SK-N-SH treated with all-trans-retinoic acid at 6 μM for 48 hours (cell line): ENCODE data around the gene IFNW1.

Experiments used
- ATAC-seq: fragments of 200-7000 bp; cut with Tn5 transposase; 3 replicates; pipeline ENCODE4 v1.9.1; 2020; ENCODE audit warnings: mild to moderate bottlenecking, moderate library complexity
- ARNTL ChIP-seq: fragments of 450-650 bp; formaldehyde crosslinking; IDR thresholded peaks from 2 replicates; pipeline ENCODE4 v1.5.0; 2020; ENCODE audit warnings: low read depth, mild to moderate bottlenecking, moderate library complexity, borderline replicate concordance
- CSDC2 ChIP-seq: fragments of 250-450 bp; sonication (Bioruptor Pico); IDR thresholded peaks from 2 replicates; pipeline ENCODE4 v1.5.0; 2020; ENCODE audit warnings: mild to moderate bottlenecking, moderate library complexity
- ESRRG ChIP-seq: fragments of 250-450 bp; sonication (Bioruptor Pico); IDR thresholded peaks from 2 replicates; pipeline ENCODE4 v1.6.1; 2021; ENCODE audit warnings: mild to moderate bottlenecking
- ISL1 ChIP-seq: fragments of 250-450 bp; sonication (Bioruptor Pico); IDR thresholded peaks from 2 replicates; pipeline ENCODE4 v2.1.2; 2022; ENCODE audit warnings: mild to moderate bottlenecking, moderate library complexity
- OSR1 ChIP-seq: fragments of 250-450 bp; sonication (Bioruptor Pico); IDR thresholded peaks from 2 replicates; pipeline ENCODE4 v1.8.0; 2022; ENCODE audit warnings: moderate library complexity, mild to moderate bottlenecking, inconsistent platforms
- PPARA ChIP-seq: fragments of 250-450 bp; sonication (Bioruptor Pico); IDR thresholded peaks from 2 replicates; pipeline ENCODE4 v1.5.0; 2020; ENCODE audit warnings: mild to moderate bottlenecking, borderline replicate concordance
- RARB ChIP-seq: fragments of 250-450 bp; sonication (Bioruptor Pico); IDR thresholded peaks from 2 replicates; pipeline ENCODE4 v1.8.0; 2021; ENCODE audit warnings: mild to moderate bottlenecking, moderate library complexity
- SNAI2 ChIP-seq: fragments of 250-450 bp; sonication (Bioruptor Pico); IDR thresholded peaks from 2 replicates; pipeline ENCODE4 v1.5.0; 2020; ENCODE audit warnings: mild to moderate bottlenecking, moderate library complexity
- TCF4 ChIP-seq: fragments of 250-450 bp; sonication (Bioruptor Pico); IDR thresholded peaks from 2 replicates; pipeline ENCODE4 v1.8.0; 2021; ENCODE audit warnings: mild to moderate bottlenecking, moderate library complexity, borderline replicate concordance
- TOX ChIP-seq: fragments of 250-450 bp; sonication (Bioruptor Pico); IDR thresholded peaks from 2 replicates; pipeline ENCODE4 v1.8.0; 2021; ENCODE audit warnings: mild to moderate bottlenecking, moderate library complexity, borderline replicate concordance
- ZC3H10 ChIP-seq: fragments of 250-450 bp; sonication (Bioruptor Pico); IDR thresholded peaks from 2 replicates; pipeline ENCODE4 v1.5.1; 2021; ENCODE audit warnings: mild to moderate bottlenecking, moderate library complexity
- ZFP3 ChIP-seq: fragments of 250-450 bp; sonication (Bioruptor Pico); IDR thresholded peaks from 2 replicates; pipeline ENCODE4 v1.5.0; 2020; ENCODE audit warnings: mild to moderate bottlenecking, moderate library complexity
- ZNF565 ChIP-seq: fragments of 450-650 bp; formaldehyde crosslinking; conservative IDR thresholded peaks from 2 replicates; pipeline ENCODE4 v1.5.0; 2020; ENCODE audit warnings: low read depth, mild to moderate bottlenecking, moderate library complexity
- ZNF8 ChIP-seq: fragments of 450-650 bp; formaldehyde crosslinking; IDR thresholded peaks from 2 replicates; pipeline ENCODE4 v1.5.0; 2020; ENCODE audit warnings: mild to moderate bottlenecking, moderate library complexity
- TF ChIP-seq, protein P1 (sequence below): fragments of 250-450 bp; sonication (Bioruptor Pico); IDR thresholded peaks from 2 replicates; pipeline ENCODE4 v1.5.1; 2020; ENCODE audit warnings: low read depth, mild to moderate bottlenecking, moderate library complexity
- TF ChIP-seq, protein P2 (sequence below): fragments of 250-450 bp; sonication (Bioruptor Pico); IDR thresholded peaks from 2 replicates; pipeline ENCODE4 v1.5.1; 2021; ENCODE audit warnings: mild to moderate bottlenecking, moderate library complexity
- TF ChIP-seq, protein P3 (sequence below): fragments of 250-450 bp; sonication (Bioruptor Pico); IDR thresholded peaks from 2 replicates; pipeline ENCODE4 v1.5.0; 2020; ENCODE audit warnings: mild to moderate bottlenecking, moderate library complexity
- TF ChIP-seq, protein P4 (sequence below): fragments of 250-450 bp; sonication (Bioruptor Pico); IDR thresholded peaks from 2 replicates; pipeline ENCODE4 v1.8.0; 2020; ENCODE audit warnings: mild to moderate bottlenecking, moderate library complexity, borderline replicate concordance

IFNW1 gene

DNA sequence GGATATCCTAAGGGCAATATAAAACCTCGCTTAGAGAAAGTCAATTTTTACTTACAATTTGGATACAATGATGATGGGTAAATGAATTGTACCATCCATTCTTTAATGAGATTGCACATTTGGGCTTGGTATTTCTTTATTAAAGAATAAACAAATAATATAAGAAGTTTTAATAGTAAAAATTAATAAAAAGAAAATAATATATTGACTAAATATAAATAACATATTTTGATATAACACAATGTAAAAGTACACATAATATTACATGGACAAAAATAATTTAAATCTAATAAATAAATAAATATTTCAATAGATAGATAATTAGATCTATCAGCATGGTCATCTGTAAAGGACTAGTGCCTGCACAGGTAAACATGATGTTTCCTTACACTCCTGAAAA is 23.9 kb upstream of the IFNW1 start:
- TF ChIP-seq SNAI2 (CRISPR knock-in tag) = no peak
- TF ChIP-seq ARNTL (CRISPR knock-in tag) = no peak
- no peak for TF ChIP-seq ZC3H10 (CRISPR knock-in tag)
- TF ChIP-seq OSR1 (CRISPR knock-in tag) = no peak
- TF ChIP-seq, protein P1, sequence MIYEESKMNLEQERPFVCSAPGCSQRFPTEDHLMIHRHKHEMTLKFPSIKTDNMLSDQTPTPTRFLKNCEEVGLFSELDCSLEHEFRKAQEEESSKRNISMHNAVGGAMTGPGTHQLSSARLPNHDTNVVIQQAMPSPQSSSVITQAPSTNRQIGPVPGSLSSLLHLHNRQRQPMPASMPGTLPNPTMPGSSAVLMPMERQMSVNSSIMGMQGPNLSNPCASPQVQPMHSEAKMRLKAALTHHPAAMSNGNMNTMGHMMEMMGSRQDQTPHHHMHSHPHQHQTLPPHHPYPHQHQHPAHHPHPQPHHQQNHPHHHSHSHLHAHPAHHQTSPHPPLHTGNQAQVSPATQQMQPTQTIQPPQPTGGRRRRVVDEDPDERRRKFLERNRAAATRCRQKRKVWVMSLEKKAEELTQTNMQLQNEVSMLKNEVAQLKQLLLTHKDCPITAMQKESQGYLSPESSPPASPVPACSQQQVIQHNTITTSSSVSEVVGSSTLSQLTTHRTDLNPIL = no peak
- TF ChIP-seq RARB (CRISPR knock-in tag) = no peak
- TF ChIP-seq ZFP3 (CRISPR knock-in tag) = no peak
- TF ChIP-seq, protein P2, sequence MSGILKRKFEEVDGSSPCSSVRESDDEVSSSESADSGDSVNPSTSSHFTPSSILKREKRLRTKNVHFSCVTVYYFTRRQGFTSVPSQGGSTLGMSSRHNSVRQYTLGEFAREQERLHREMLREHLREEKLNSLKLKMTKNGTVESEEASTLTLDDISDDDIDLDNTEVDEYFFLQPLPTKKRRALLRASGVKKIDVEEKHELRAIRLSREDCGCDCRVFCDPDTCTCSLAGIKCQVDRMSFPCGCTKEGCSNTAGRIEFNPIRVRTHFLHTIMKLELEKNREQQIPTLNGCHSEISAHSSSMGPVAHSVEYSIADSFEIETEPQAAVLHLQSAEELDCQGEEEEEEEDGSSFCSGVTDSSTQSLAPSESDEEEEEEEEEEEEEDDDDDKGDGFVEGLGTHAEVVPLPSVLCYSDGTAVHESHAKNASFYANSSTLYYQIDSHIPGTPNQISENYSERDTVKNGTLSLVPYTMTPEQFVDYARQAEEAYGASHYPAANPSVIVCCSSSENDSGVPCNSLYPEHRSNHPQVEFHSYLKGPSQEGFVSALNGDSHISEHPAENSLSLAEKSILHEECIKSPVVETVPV (CRISPR knock-in tag) = no peak
- no peak for TF ChIP-seq ZNF565 (CRISPR knock-in tag)
- no peak for TF ChIP-seq ZNF8 (CRISPR knock-in tag)
- TF ChIP-seq CSDC2 (CRISPR knock-in tag) = no peak
- TF ChIP-seq, protein P3, sequence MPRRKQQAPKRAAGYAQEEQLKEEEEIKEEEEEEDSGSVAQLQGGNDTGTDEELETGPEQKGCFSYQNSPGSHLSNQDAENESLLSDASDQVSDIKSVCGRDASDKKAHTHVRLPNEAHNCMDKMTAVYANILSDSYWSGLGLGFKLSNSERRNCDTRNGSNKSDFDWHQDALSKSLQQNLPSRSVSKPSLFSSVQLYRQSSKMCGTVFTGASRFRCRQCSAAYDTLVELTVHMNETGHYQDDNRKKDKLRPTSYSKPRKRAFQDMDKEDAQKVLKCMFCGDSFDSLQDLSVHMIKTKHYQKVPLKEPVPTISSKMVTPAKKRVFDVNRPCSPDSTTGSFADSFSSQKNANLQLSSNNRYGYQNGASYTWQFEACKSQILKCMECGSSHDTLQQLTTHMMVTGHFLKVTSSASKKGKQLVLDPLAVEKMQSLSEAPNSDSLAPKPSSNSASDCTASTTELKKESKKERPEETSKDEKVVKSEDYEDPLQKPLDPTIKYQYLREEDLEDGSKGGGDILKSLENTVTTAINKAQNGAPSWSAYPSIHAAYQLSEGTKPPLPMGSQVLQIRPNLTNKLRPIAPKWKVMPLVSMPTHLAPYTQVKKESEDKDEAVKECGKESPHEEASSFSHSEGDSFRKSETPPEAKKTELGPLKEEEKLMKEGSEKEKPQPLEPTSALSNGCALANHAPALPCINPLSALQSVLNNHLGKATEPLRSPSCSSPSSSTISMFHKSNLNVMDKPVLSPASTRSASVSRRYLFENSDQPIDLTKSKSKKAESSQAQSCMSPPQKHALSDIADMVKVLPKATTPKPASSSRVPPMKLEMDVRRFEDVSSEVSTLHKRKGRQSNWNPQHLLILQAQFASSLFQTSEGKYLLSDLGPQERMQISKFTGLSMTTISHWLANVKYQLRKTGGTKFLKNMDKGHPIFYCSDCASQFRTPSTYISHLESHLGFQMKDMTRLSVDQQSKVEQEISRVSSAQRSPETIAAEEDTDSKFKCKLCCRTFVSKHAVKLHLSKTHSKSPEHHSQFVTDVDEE (CRISPR knock-in tag) = no peak
- TF ChIP-seq, protein P4, sequence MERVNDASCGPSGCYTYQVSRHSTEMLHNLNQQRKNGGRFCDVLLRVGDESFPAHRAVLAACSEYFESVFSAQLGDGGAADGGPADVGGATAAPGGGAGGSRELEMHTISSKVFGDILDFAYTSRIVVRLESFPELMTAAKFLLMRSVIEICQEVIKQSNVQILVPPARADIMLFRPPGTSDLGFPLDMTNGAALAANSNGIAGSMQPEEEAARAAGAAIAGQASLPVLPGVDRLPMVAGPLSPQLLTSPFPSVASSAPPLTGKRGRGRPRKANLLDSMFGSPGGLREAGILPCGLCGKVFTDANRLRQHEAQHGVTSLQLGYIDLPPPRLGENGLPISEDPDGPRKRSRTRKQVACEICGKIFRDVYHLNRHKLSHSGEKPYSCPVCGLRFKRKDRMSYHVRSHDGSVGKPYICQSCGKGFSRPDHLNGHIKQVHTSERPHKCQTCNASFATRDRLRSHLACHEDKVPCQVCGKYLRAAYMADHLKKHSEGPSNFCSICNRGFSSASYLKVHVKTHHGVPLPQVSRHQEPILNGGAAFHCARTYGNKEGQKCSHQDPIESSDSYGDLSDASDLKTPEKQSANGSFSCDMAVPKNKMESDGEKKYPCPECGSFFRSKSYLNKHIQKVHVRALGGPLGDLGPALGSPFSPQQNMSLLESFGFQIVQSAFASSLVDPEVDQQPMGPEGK (CRISPR knock-in tag) = no peak
- no peak for TF ChIP-seq PPARA (CRISPR knock-in tag)
- ATAC-seq = no peak

DNA sequence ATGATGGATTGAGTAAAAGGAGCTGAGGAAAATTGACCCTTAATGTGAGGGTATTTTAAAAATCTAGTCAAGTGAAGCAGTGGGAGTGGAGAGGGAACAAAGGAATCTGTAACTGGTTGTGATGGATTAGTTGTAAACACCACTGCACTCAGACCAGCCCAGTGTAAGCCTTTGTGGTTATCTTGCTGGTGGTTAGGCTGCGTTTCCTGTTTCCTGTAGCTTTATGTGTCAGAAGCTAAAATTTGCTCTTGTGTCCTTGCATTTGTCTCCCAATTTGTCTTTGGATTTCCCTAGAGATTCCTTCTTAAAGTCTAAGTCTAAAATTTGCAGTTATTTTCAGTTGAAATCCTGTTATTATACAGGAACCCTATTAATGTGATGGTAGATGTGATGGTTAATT is 18.5 kb upstream of the IFNW1 start:
- no peak for ATAC-seq
- TF ChIP-seq CSDC2 (CRISPR knock-in tag) = no peak
- TF ChIP-seq ZNF565 (CRISPR knock-in tag) = no peak
- TF ChIP-seq TOX = no peak
- TF ChIP-seq, protein P2 (CRISPR knock-in tag) = no peak
- TF ChIP-seq, protein P3 (CRISPR knock-in tag) = no peak
- TF ChIP-seq ISL1 = no peak
- no peak for TF ChIP-seq ZFP3 (CRISPR knock-in tag)
- TF ChIP-seq TCF4 (CRISPR knock-in tag) = no peak
- no peak for TF ChIP-seq ARNTL (CRISPR knock-in tag)
- no peak for TF ChIP-seq RARB (CRISPR knock-in tag)

DNA sequence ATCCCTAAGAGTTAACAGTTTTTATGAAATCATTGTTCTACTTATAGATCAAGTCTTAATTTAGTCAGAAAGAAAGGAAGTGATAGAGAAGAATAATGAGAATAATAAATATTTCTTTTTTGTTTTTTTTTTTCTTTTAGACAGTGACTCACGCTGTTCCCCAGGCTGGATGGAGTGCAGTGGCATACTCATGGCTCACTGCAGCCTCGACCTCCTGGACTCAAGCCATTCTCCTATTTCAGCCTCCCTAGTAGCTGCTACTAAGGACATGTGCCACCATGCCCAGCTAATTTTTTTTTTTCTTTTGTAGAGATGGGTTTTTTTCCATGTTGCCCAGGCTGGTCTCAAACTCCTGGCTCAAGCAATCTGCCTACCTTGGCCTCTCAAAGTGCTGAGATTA is 13.9 kb upstream of the IFNW1 start:
- no peak for ATAC-seq
- TF ChIP-seq ARNTL (CRISPR knock-in tag) = no peak
- no peak for TF ChIP-seq TOX
- TF ChIP-seq, protein P3 (CRISPR knock-in tag) = no peak
- no peak for TF ChIP-seq ESRRG (CRISPR knock-in tag)
- TF ChIP-seq, protein P2 (CRISPR knock-in tag) = no peak
- no peak for TF ChIP-seq SNAI2 (CRISPR knock-in tag)
- TF ChIP-seq, all 23 proteins: peak for 0
